Measurements from ENCODE around the gene COMTD1. TPM values are rescaled to one million over a fixed set of nuclear protein-coding genes. Genes with fewer than 3 reads are reported as not detected.
A peak's percentile ranks its signal among the peaks of the same experiment; 100 is the strongest.

COMTD1 gene
- total and polyA plus RNA-seq, 2 donors (not counting 3 experiments of a cell fraction or from before 2014, with no cell fraction given), result 18.4 to 18.6 TPM

DNA sequence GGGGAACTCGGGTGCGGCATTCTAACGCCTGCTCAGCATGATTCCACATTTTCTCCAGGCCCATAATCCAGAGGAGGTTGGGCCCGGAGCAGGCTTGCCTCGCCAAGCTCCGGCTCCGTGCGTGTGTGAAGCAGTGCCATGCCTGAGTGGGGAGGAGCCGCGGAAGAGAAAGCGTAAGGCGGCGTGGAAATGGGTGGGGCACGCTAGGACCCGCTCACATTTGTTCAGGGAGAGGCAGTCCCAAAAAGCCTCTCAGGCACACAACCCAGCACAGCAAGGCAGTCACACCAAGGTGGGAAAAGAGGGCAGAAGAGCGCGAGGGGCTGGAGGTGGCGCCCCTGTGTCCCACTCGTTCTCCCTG, 25.9 kb downstream of the COMTD1 start:
- Histone ChIP-seq H4K20me1 (replicated peaks; ENCODE audit: control insufficient read depth, extremely low read depth, insufficient read depth, low read length) (peaks cover 3% of the 10 kb centered on the region), H3K4me1 (ENCODE audit: control insufficient read depth, extremely low read depth, insufficient read depth, low read length) (peaks cover 21% of the 10 kb centered on the region), H3K4me2 (ENCODE audit: insufficient read depth, low read length) (peak overlapping the region; percentile 81), H3K9ac (replicated peaks; ENCODE audit: extremely low read depth, insufficient read depth, low read length) (peak overlapping the region; percentile 100), H3K4me3 (replicated peaks in 1 of 3; ENCODE audit: insufficient read depth in 1 of 3, low read depth in 1 of 3, low read length in 3 of 3) (peak overlapping the region; percentile 42 to 73 (median 63)), H2AFZ (ENCODE audit: low read depth, low read length) (peak overlapping the region; percentile 62), H3K9me1 (replicated peaks; ENCODE audit: control insufficient read depth, extremely low read depth, insufficient read depth, low read length) (no peaks in the 10 kb centered on the region), H3K9me3 (replicated peaks; ENCODE audit: control insufficient read depth, insufficient read depth, low read length) (no peaks in the 10 kb centered on the region), H3K36me3 (ENCODE audit: control insufficient read depth in 2 of 2, extremely low read depth in 1 of 2, insufficient read depth in 2 of 2, low read length in 2 of 2) (peaks cover 6 to 19% of the 10 kb centered on the region in 2 experiments), H3K79me2 (ENCODE audit: control insufficient read depth, insufficient read depth, low read length) (peaks cover 40% of the 10 kb centered on the region), H3K27ac (ENCODE audit: insufficient read depth, low read depth, low read length) (peak overlapping the region; percentile 94), H3K27me3 (ENCODE audit: control insufficient read depth in 2 of 2, insufficient read depth in 2 of 2, low read length in 2 of 2) (no peaks in the 10 kb centered on the region)
- ChIA-PET POLR2A (interaction anchor here (1.5 to 2.6 kb wide), 2 partner anchors 15 to 23 kb away, joined by 14 to 23 read pairs; no protein-coding TSS in a partner anchor), CTCF (interaction anchor here (1.0 to 4.2 kb wide), 6 partner anchors 9 to 966 kb away, joined by 4 to 30 read pairs (median 11); partner anchors contain the start of gene COMTD1)
- no peak for FAIRE-seq
- dilution Hi-C loops (cut with MboI; ENCODE audit: extremely low pct_ligation_motif_present, low sequenced_read_pairs) (no loop called here), intact Hi-C loops (cut with micrococcal nuclease) (loop anchor here (1.0 to 2.0 kb wide), 4 partner anchors 15 to 99 kb away; partner anchors contain the start of gene SAMD8)
- TF ChIP-seq GATA2 (IDR thresholded peaks at IDR 0.05; ENCODE audit: insufficient read depth, insufficient read length, low read depth, low read length) (no peak), MYC (IDR thresholded peaks at IDR 0.05; ENCODE audit: low read depth, low read length) (no peak), JUN (IDR thresholded peaks at IDR 0.05; ENCODE audit: borderline replicate concordance, insufficient read depth, insufficient read length, low read depth) (no peak), POLR2A (IDR thresholded peaks at IDR 0.05; ENCODE audit: low read depth, low read length) (no peak), POLR2AphosphoS5 (IDR thresholded peaks at IDR 0.05; ENCODE audit: insufficient read depth, low read depth, low read length) (no peak), FOS (IDR thresholded peaks at IDR 0.05; ENCODE audit: borderline replicate concordance, insufficient read depth, low read length) (no peak), EZH2 (IDR thresholded peaks at IDR 0.05; ENCODE audit: borderline replicate concordance, low read depth, low read length, severe bottlenecking) (no peak)
- TF ChIP-seq, protein P1, sequence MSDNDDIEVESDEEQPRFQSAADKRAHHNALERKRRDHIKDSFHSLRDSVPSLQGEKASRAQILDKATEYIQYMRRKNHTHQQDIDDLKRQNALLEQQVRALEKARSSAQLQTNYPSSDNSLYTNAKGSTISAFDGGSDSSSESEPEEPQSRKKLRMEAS (IDR thresholded peaks at IDR 0.05; ENCODE audit: insufficient read depth, insufficient read length), result no peak
- TF ChIP-seq, protein P2, sequence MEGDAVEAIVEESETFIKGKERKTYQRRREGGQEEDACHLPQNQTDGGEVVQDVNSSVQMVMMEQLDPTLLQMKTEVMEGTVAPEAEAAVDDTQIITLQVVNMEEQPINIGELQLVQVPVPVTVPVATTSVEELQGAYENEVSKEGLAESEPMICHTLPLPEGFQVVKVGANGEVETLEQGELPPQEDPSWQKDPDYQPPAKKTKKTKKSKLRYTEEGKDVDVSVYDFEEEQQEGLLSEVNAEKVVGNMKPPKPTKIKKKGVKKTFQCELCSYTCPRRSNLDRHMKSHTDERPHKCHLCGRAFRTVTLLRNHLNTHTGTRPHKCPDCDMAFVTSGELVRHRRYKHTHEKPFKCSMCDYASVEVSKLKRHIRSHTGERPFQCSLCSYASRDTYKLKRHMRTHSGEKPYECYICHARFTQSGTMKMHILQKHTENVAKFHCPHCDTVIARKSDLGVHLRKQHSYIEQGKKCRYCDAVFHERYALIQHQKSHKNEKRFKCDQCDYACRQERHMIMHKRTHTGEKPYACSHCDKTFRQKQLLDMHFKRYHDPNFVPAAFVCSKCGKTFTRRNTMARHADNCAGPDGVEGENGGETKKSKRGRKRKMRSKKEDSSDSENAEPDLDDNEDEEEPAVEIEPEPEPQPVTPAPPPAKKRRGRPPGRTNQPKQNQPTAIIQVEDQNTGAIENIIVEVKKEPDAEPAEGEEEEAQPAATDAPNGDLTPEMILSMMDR (IDR thresholded peaks at IDR 0.05; ENCODE audit: extremely low read depth in 1 of 2, insufficient read depth in 1 of 2, low read depth in 1 of 2, low read length in 2 of 2), result no peak
- TSS peak; percentile 96 for BruUV-seq (replicated peaks)
- peak; percentile 73 for DNase-seq (ENCODE audit: low read depth, low spot score)
